ENCODE measurements around the gene SCN11A. TPM values are rescaled to one million over a fixed set of nuclear protein-coding genes. Genes with fewer than 3 reads are reported as not detected.

The SCN11A gene
- total RNA-seq, 1 experiment from 2014 or later: 0.05 TPM

DNA sequence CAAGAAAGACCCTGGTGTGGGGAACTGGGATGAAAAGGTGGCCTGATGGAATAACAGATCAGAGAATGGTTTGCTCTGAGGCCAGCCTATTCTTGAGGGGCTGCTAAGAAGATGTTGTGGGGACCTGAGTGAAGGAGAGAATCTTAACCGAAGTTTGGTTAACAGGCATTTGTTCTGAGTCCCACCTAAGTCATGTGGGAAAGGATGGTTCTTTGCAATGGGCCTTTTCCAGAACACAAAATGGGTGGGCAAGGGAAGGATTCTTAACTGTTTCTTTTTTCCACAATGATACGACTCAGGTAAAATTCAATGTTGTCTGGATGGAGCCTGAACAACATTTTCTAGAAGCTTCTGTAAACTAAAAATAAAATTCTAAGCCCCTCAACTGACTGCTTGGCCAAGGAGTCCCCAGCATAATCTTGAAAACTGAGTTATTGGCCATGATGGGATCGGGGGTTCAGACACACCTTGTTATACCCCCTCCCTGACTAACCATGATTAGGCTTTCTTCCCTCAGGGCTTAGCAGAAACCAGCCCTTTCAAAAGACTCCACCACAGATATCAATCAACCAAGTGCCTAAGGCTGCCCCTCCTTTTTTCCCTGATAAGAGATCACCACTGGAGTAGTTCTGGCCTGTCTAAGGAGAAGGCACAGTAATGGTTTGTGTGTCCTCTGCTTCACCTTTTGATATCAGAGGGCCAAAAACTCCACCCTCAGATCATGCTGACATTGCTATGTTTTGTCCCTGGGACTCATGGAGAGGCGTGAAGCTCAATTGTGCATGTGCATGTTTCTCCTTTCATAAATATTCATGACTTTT lies 30.1 kb downstream of the SCN11A start:
- Histone ChIP-seq H3K9ac (ENCODE audit: low read length) (no peak overlapping the region), H3K4me1 (ENCODE audit: control insufficient read depth in 1 of 2, insufficient read depth in 2 of 2, low read length in 2 of 2) (no peaks in the 10 kb centered on the region), H3K36me3 (ENCODE audit: control insufficient read depth in 1 of 2, insufficient read depth in 2 of 2, low read length in 2 of 2) (no peaks in the 10 kb centered on the region), H4K20me1 (ENCODE audit: insufficient read depth) (no peaks in the 10 kb centered on the region), H3K79me2 (ENCODE audit: insufficient read depth, low read length) (no peaks in the 10 kb centered on the region), H3K27ac (ENCODE audit: low read depth, low read length) (no peak overlapping the region), H3K4me3 (replicated peaks in 1 of 2; ENCODE audit: low read depth in 1 of 2, low read length in 2 of 2) (no peak overlapping the region), H2AFZ (ENCODE audit: low read depth, low read length, poor library complexity, severe bottlenecking) (no peak overlapping the region), H3K27me3 (ENCODE audit: insufficient read depth, low read length) (peaks cover 20% of the 10 kb centered on the region), H3K9me2 (ENCODE audit: insufficient read depth) (no peaks in the 10 kb centered on the region), H3K9me3 (ENCODE audit: control insufficient read depth in 1 of 2, insufficient read depth in 1 of 2, low read depth in 1 of 2, low read length in 2 of 2) (no peaks in the 10 kb centered on the region), H3K4me2 (ENCODE audit: low read length) (no peak overlapping the region)
- CTCF ChIA-PET: interaction anchor here (1.1 to 1.7 kb wide), 2 partner anchors 9 to 22 kb away, joined by 4 read pairs; no protein-coding TSS in a partner anchor
- DNase-seq (ENCODE audit: low read depth, low spot score): no peak
- BruUV-seq (replicated peaks): no TSS peak
- RAD21 ChIA-PET (ENCODE audit: low non-redundant PET in 1 of 2, low total read pairs in 2 of 2, uncharacterized antibody in 2 of 2, unreplicated experiment in 2 of 2): no interaction called here
- POLR2A ChIA-PET: no interaction called here
- TF ChIP-seq SIN3A (IDR thresholded peaks at IDR 0.05; ENCODE audit: low read depth) (no peak), ZFX (IDR thresholded peaks at IDR 0.05) (no peak), ELF1 (IDR thresholded peaks at IDR 0.05; ENCODE audit: borderline replicate concordance, low read depth) (no peak), SP1 (IDR thresholded peaks at IDR 0.05; ENCODE audit: low read depth) (no peak), CBX3 (IDR thresholded peaks at IDR 0.05; ENCODE audit: low read depth) (no peak), EGR1 (IDR thresholded peaks at IDR 0.05; ENCODE audit: low read depth) (no peak), TCF7L2 (IDR thresholded peaks at IDR 0.05; ENCODE audit: borderline replicate concordance, extremely low read depth, insufficient read depth, insufficient read length) (no peak), SRF (IDR thresholded peaks at IDR 0.05; ENCODE audit: low read depth) (no peak), RAD21 (IDR thresholded peaks at IDR 0.05; ENCODE audit: low read depth) (no peak), FOSL1 (IDR thresholded peaks at IDR 0.05; ENCODE audit: low read depth) (no peak)
- TF ChIP-seq, protein P1, sequence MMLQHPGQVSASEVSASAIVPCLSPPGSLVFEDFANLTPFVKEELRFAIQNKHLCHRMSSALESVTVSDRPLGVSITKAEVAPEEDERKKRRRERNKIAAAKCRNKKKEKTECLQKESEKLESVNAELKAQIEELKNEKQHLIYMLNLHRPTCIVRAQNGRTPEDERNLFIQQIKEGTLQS (IDR thresholded peaks at IDR 0.05): no peak
- no peak for ATAC-seq
- intact Hi-C loops (cut with micrococcal nuclease): no loop called here

DNA sequence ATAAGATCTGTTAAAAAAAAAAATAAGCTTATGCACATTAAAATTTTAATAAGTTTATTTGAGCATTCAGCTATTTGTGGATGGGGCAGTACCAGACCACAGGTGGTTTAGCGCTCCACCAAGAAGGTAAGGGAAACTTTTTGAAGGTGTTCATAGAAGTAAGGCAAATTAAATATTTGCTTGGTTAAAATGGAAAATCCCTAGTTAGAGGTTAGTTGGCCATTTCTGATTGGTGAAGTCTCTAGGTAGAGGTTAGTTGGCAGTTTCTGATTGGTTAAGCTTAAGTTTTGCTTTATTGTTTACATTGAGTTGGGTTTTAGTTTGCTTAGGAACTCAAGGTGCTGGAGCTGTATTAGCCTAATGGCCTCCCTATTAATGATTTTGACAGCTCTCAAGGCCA lies 30.7 kb downstream of the SCN11A start:
- no peaks in the 10 kb centered on the region for H3K36me3 ChIP-seq (ENCODE audit: control insufficient read depth in 1 of 2, insufficient read depth in 2 of 2, low read length in 2 of 2)
- no peaks in the 10 kb centered on the region for H3K9me3 ChIP-seq (ENCODE audit: control insufficient read depth in 1 of 2, insufficient read depth in 1 of 2, low read depth in 1 of 2, low read length in 2 of 2)
- H3K4me3 ChIP-seq (replicated peaks in 1 of 2; ENCODE audit: low read depth in 1 of 2, low read length in 2 of 2): no peak overlapping the region
- H3K9me2 ChIP-seq (ENCODE audit: insufficient read depth): no peaks in the 10 kb centered on the region
- no TSS peak for BruUV-seq (replicated peaks)
- H3K9ac ChIP-seq (ENCODE audit: low read length): no peak overlapping the region
- no peak overlapping the region for H2AFZ ChIP-seq (ENCODE audit: low read depth, low read length, poor library complexity, severe bottlenecking)
- DNase-seq (ENCODE audit: low read depth, low spot score): no peak
- ChIA-PET RAD21 (ENCODE audit: low non-redundant PET in 1 of 2, low total read pairs in 2 of 2, uncharacterized antibody in 2 of 2, unreplicated experiment in 2 of 2) (no interaction called here), CTCF (interaction anchor here (1.1 to 1.7 kb wide), 2 partner anchors 10 to 21 kb away, joined by 4 read pairs; no protein-coding TSS in a partner anchor), POLR2A (no interaction called here)
- intact Hi-C loops (cut with micrococcal nuclease): no loop called here
- no peak overlapping the region for H3K27ac ChIP-seq (ENCODE audit: low read depth, low read length)
- H3K79me2 ChIP-seq (ENCODE audit: insufficient read depth, low read length): no peaks in the 10 kb centered on the region
- no peaks in the 10 kb centered on the region for H4K20me1 ChIP-seq (ENCODE audit: insufficient read depth)
- no peak overlapping the region for H3K4me2 ChIP-seq (ENCODE audit: low read length)
- no peak for TF ChIP-seq CEBPB (IDR thresholded peaks at IDR 0.05; ENCODE audit: low read depth)
- no peak for TF ChIP-seq RAD21 (IDR thresholded peaks at IDR 0.05; ENCODE audit: low read depth)
- no peak for TF ChIP-seq EGR1 (IDR thresholded peaks at IDR 0.05; ENCODE audit: low read depth)
- TF ChIP-seq, protein P2, sequence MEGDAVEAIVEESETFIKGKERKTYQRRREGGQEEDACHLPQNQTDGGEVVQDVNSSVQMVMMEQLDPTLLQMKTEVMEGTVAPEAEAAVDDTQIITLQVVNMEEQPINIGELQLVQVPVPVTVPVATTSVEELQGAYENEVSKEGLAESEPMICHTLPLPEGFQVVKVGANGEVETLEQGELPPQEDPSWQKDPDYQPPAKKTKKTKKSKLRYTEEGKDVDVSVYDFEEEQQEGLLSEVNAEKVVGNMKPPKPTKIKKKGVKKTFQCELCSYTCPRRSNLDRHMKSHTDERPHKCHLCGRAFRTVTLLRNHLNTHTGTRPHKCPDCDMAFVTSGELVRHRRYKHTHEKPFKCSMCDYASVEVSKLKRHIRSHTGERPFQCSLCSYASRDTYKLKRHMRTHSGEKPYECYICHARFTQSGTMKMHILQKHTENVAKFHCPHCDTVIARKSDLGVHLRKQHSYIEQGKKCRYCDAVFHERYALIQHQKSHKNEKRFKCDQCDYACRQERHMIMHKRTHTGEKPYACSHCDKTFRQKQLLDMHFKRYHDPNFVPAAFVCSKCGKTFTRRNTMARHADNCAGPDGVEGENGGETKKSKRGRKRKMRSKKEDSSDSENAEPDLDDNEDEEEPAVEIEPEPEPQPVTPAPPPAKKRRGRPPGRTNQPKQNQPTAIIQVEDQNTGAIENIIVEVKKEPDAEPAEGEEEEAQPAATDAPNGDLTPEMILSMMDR (IDR thresholded peaks at IDR 0.05 in 2 of 3, conservative IDR thresholded peaks at IDR 0.05 in 1 of 3; ENCODE audit: borderline replicate concordance in 1 of 3, insufficient read depth in 1 of 3, low read depth in 2 of 3, low read length in 2 of 3): no peak
- no peak for TF ChIP-seq FOSL1 (IDR thresholded peaks at IDR 0.05; ENCODE audit: low read depth)
- no peak for TF ChIP-seq EZH2 (IDR thresholded peaks at IDR 0.05)
- TF ChIP-seq JUND (IDR thresholded peaks at IDR 0.05): no peak
- TF ChIP-seq, protein P3, sequence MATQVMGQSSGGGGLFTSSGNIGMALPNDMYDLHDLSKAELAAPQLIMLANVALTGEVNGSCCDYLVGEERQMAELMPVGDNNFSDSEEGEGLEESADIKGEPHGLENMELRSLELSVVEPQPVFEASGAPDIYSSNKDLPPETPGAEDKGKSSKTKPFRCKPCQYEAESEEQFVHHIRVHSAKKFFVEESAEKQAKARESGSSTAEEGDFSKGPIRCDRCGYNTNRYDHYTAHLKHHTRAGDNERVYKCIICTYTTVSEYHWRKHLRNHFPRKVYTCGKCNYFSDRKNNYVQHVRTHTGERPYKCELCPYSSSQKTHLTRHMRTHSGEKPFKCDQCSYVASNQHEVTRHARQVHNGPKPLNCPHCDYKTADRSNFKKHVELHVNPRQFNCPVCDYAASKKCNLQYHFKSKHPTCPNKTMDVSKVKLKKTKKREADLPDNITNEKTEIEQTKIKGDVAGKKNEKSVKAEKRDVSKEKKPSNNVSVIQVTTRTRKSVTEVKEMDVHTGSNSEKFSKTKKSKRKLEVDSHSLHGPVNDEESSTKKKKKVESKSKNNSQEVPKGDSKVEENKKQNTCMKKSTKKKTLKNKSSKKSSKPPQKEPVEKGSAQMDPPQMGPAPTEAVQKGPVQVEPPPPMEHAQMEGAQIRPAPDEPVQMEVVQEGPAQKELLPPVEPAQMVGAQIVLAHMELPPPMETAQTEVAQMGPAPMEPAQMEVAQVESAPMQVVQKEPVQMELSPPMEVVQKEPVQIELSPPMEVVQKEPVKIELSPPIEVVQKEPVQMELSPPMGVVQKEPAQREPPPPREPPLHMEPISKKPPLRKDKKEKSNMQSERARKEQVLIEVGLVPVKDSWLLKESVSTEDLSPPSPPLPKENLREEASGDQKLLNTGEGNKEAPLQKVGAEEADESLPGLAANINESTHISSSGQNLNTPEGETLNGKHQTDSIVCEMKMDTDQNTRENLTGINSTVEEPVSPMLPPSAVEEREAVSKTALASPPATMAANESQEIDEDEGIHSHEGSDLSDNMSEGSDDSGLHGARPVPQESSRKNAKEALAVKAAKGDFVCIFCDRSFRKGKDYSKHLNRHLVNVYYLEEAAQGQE (IDR thresholded peaks at IDR 0.05; ENCODE audit: low read depth): no peak
- no peak for TF ChIP-seq SRF (IDR thresholded peaks at IDR 0.05; ENCODE audit: low read depth)
- H3K27me3 ChIP-seq (ENCODE audit: insufficient read depth, low read length): peaks cover 20% of the 10 kb centered on the region
- ATAC-seq: no peak
- no peaks in the 10 kb centered on the region for H3K4me1 ChIP-seq (ENCODE audit: control insufficient read depth in 1 of 2, insufficient read depth in 2 of 2, low read length in 2 of 2)
